SK-N-SH treated with all-trans-retinoic acid at 6 μM for 48 hours (cell line): ENCODE data around the gene NCKAP5.

Experiments used
- ATAC-seq: fragments of 200-7000 bp; cut with Tn5 transposase; 3 replicates; pipeline ENCODE4 v1.9.1; 2020; ENCODE audit warnings: mild to moderate bottlenecking, moderate library complexity
- ARNTL ChIP-seq: fragments of 450-650 bp; formaldehyde crosslinking; IDR thresholded peaks from 2 replicates; pipeline ENCODE4 v1.5.0; 2020; ENCODE audit warnings: low read depth, mild to moderate bottlenecking, moderate library complexity, borderline replicate concordance
- BACH2 ChIP-seq: fragments of 250-450 bp; sonication (Bioruptor Pico); IDR thresholded peaks from 2 replicates; pipeline ENCODE4 v1.9.0; 2021; ENCODE audit warnings: mild to moderate bottlenecking, borderline replicate concordance
- CSDC2 ChIP-seq: fragments of 250-450 bp; sonication (Bioruptor Pico); IDR thresholded peaks from 2 replicates; pipeline ENCODE4 v1.5.0; 2020; ENCODE audit warnings: mild to moderate bottlenecking, moderate library complexity
- ESRRG ChIP-seq: fragments of 250-450 bp; sonication (Bioruptor Pico); IDR thresholded peaks from 2 replicates; pipeline ENCODE4 v1.6.1; 2021; ENCODE audit warnings: mild to moderate bottlenecking
- GLIS3 ChIP-seq: fragments of 250-450 bp; sonication (Bioruptor Pico); IDR thresholded peaks from 2 replicates; pipeline ENCODE4 v1.5.0; 2020; ENCODE audit warnings: mild to moderate bottlenecking, moderate library complexity
- ISL1 ChIP-seq: fragments of 250-450 bp; sonication (Bioruptor Pico); IDR thresholded peaks from 2 replicates; pipeline ENCODE4 v2.1.2; 2022; ENCODE audit warnings: mild to moderate bottlenecking, moderate library complexity
- OSR1 ChIP-seq: fragments of 250-450 bp; sonication (Bioruptor Pico); IDR thresholded peaks from 2 replicates; pipeline ENCODE4 v1.8.0; 2022; ENCODE audit warnings: moderate library complexity, mild to moderate bottlenecking, inconsistent platforms
- PPARA ChIP-seq: fragments of 250-450 bp; sonication (Bioruptor Pico); IDR thresholded peaks from 2 replicates; pipeline ENCODE4 v1.5.0; 2020; ENCODE audit warnings: mild to moderate bottlenecking, borderline replicate concordance
- RARB ChIP-seq: fragments of 250-450 bp; sonication (Bioruptor Pico); IDR thresholded peaks from 2 replicates; pipeline ENCODE4 v1.8.0; 2021; ENCODE audit warnings: mild to moderate bottlenecking, moderate library complexity
- SNAI2 ChIP-seq: fragments of 250-450 bp; sonication (Bioruptor Pico); IDR thresholded peaks from 2 replicates; pipeline ENCODE4 v1.5.0; 2020; ENCODE audit warnings: mild to moderate bottlenecking, moderate library complexity
- TOX ChIP-seq: fragments of 250-450 bp; sonication (Bioruptor Pico); IDR thresholded peaks from 2 replicates; pipeline ENCODE4 v1.8.0; 2021; ENCODE audit warnings: mild to moderate bottlenecking, moderate library complexity, borderline replicate concordance
- ZC3H10 ChIP-seq: fragments of 250-450 bp; sonication (Bioruptor Pico); IDR thresholded peaks from 2 replicates; pipeline ENCODE4 v1.5.1; 2021; ENCODE audit warnings: mild to moderate bottlenecking, moderate library complexity
- ZFP30 ChIP-seq: fragments of 450-650 bp; formaldehyde crosslinking; IDR thresholded peaks from 2 replicates; pipeline ENCODE4 v1.5.0; 2022; ENCODE audit warnings: mild to moderate bottlenecking, moderate library complexity
- ZNF565 ChIP-seq: fragments of 450-650 bp; formaldehyde crosslinking; conservative IDR thresholded peaks from 2 replicates; pipeline ENCODE4 v1.5.0; 2020; ENCODE audit warnings: low read depth, mild to moderate bottlenecking, moderate library complexity
- ZNF70 ChIP-seq: fragments of 450-650 bp; formaldehyde crosslinking; IDR thresholded peaks from 2 replicates; pipeline ENCODE4 v1.5.0; 2020; ENCODE audit warnings: mild to moderate bottlenecking, moderate library complexity
- TF ChIP-seq, protein P1 (sequence below): fragments of 250-450 bp; sonication (Bioruptor Pico); IDR thresholded peaks from 2 replicates; pipeline ENCODE4 v1.8.0; 2020; ENCODE audit warnings: mild to moderate bottlenecking, moderate library complexity, borderline replicate concordance
- TF ChIP-seq, protein P2 (sequence below): fragments of 250-450 bp; sonication (Bioruptor Pico); IDR thresholded peaks from 2 replicates; pipeline ENCODE4 v1.5.1; 2020; ENCODE audit warnings: low read depth, mild to moderate bottlenecking, moderate library complexity
- TF ChIP-seq, protein P3 (sequence below): fragments of 250-450 bp; sonication (Bioruptor Pico); IDR thresholded peaks from 2 replicates; pipeline ENCODE4 v1.8.0; 2021; ENCODE audit warnings: low read depth, mild to moderate bottlenecking, moderate library complexity, borderline replicate concordance
- TF ChIP-seq, protein P4 (sequence below): fragments of 250-450 bp; sonication (Bioruptor Pico); IDR thresholded peaks from 2 replicates; pipeline ENCODE4 v1.5.0; 2020; ENCODE audit warnings: mild to moderate bottlenecking, moderate library complexity
- TF ChIP-seq, protein P5 (sequence below): fragments of 250-450 bp; sonication (Bioruptor Pico); IDR thresholded peaks from 2 replicates; pipeline ENCODE4 v1.5.1; 2021; ENCODE audit warnings: mild to moderate bottlenecking, moderate library complexity

The NCKAP5 gene

DNA sequence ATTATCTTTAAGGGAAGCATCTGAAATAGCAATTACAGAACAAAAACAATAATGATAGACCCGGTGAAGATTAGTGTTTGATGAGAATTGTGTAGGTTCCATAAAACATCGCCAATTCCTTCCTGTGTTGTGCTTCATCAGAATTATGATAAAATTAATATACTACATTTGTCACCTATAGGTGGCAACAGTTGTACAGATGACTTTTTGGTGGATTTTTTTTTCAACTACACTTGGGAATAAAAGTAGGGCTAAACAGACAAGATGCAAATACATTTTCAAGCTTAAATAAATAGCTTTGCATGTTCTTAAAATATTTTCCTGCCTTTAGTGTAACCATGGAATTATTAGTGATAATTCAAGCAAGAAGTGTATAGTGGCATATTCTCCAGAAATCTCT is 891.3 kb downstream of the NCKAP5 start:
- TF ChIP-seq ARNTL (CRISPR knock-in tag) (no peak), BACH2 (CRISPR knock-in tag) (no peak)
- TF ChIP-seq, all 23 proteins: peak for 0
- ATAC-seq = peak; percentile 57; the same call in 2 of the 3 replicates

DNA sequence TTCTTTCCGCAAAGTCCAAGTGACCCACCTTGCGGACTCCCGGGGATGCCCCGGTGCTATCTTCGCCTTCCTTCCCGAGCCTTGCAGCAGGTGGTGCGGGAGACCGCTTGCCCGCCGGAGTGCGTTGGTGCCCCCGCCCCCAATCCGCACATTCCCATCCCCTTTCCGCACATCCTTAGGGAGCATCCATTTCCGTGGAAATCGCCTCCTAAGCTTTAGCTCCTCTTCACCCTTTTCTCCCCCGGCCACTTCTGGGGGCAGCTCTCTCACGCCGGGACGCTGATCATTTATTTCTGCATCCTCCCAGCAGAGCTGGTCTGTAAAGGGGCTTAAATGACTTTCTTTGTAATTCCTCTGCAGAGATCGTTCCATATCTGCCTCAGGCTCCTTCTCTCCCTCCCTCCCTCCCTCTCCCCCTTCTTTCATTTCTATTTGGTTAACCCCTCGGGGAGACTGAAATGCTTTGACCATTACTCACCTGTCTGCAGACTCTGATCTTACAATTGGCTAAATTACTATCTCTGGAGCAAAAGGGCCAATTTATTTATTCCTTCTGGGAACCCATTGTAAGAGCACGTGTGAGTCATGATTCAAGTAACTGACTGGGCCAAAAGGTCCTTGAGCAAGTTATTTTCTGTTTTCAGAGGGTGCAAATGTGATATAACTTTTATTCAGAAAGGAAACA is 897.0 kb downstream of the NCKAP5 start:
- ATAC-seq = peak; percentile 41

DNA sequence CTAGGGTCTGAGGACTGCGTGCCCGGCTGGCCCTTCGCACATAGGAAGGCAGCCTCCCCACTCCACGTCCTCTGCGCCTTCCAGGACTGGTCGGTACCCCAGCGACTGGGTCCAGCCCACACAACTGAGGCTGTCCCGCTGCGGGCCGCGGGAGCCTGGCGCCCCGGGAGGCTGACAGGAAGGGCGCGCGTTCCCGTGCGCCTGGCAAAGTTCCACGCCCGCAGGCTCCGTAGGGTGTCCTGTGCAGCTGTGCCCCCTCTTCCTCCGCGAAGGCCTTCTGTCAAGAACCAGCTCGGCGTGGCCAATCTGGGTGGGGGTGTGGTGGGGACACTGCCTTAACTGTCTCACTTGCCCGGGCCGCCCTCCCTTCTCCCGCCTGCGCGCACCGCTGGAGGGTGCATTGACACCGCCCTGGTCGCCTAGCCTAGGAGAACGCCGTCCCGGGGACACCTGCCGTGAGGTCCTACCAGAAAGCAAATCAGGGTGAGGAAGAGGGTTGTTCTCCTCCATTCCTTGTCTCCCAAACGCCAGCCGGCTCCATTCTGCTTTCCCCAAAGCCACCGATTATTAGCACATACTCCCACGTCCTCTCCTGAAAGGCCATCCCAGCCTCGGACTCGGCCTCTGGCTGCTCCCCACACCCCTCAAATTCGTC is 897.6 kb downstream of the NCKAP5 start:
- peak; percentile 54 for ATAC-seq
- TF ChIP-seq SNAI2 (CRISPR knock-in tag) = no peak
- TF ChIP-seq, protein P1, sequence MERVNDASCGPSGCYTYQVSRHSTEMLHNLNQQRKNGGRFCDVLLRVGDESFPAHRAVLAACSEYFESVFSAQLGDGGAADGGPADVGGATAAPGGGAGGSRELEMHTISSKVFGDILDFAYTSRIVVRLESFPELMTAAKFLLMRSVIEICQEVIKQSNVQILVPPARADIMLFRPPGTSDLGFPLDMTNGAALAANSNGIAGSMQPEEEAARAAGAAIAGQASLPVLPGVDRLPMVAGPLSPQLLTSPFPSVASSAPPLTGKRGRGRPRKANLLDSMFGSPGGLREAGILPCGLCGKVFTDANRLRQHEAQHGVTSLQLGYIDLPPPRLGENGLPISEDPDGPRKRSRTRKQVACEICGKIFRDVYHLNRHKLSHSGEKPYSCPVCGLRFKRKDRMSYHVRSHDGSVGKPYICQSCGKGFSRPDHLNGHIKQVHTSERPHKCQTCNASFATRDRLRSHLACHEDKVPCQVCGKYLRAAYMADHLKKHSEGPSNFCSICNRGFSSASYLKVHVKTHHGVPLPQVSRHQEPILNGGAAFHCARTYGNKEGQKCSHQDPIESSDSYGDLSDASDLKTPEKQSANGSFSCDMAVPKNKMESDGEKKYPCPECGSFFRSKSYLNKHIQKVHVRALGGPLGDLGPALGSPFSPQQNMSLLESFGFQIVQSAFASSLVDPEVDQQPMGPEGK (CRISPR knock-in tag) = no peak
- TF ChIP-seq, protein P2, sequence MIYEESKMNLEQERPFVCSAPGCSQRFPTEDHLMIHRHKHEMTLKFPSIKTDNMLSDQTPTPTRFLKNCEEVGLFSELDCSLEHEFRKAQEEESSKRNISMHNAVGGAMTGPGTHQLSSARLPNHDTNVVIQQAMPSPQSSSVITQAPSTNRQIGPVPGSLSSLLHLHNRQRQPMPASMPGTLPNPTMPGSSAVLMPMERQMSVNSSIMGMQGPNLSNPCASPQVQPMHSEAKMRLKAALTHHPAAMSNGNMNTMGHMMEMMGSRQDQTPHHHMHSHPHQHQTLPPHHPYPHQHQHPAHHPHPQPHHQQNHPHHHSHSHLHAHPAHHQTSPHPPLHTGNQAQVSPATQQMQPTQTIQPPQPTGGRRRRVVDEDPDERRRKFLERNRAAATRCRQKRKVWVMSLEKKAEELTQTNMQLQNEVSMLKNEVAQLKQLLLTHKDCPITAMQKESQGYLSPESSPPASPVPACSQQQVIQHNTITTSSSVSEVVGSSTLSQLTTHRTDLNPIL (CRISPR knock-in tag) = no peak
- TF ChIP-seq, protein P3, sequence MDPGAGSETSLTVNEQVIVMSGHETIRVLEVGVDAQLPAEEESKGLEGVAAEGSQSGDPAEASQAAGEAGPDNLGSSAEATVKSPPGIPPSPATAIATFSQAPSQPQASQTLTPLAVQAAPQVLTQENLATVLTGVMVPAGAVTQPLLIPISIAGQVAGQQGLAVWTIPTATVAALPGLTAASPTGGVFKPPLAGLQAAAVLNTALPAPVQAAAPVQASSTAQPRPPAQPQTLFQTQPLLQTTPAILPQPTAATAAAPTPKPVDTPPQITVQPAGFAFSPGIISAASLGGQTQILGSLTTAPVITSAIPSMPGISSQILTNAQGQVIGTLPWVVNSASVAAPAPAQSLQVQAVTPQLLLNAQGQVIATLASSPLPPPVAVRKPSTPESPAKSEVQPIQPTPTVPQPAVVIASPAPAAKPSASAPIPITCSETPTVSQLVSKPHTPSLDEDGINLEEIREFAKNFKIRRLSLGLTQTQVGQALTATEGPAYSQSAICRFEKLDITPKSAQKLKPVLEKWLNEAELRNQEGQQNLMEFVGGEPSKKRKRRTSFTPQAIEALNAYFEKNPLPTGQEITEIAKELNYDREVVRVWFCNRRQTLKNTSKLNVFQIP (CRISPR knock-in tag) = no peak
- TF ChIP-seq, protein P4, sequence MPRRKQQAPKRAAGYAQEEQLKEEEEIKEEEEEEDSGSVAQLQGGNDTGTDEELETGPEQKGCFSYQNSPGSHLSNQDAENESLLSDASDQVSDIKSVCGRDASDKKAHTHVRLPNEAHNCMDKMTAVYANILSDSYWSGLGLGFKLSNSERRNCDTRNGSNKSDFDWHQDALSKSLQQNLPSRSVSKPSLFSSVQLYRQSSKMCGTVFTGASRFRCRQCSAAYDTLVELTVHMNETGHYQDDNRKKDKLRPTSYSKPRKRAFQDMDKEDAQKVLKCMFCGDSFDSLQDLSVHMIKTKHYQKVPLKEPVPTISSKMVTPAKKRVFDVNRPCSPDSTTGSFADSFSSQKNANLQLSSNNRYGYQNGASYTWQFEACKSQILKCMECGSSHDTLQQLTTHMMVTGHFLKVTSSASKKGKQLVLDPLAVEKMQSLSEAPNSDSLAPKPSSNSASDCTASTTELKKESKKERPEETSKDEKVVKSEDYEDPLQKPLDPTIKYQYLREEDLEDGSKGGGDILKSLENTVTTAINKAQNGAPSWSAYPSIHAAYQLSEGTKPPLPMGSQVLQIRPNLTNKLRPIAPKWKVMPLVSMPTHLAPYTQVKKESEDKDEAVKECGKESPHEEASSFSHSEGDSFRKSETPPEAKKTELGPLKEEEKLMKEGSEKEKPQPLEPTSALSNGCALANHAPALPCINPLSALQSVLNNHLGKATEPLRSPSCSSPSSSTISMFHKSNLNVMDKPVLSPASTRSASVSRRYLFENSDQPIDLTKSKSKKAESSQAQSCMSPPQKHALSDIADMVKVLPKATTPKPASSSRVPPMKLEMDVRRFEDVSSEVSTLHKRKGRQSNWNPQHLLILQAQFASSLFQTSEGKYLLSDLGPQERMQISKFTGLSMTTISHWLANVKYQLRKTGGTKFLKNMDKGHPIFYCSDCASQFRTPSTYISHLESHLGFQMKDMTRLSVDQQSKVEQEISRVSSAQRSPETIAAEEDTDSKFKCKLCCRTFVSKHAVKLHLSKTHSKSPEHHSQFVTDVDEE (CRISPR knock-in tag) = no peak
- TF ChIP-seq ESRRG = no peak
- no peak for TF ChIP-seq RARB (CRISPR knock-in tag)
- TF ChIP-seq OSR1 = no peak
- no peak for TF ChIP-seq ISL1 (CRISPR knock-in tag)
- no peak for TF ChIP-seq ZC3H10 (CRISPR knock-in tag)
- no peak for TF ChIP-seq PPARA (CRISPR knock-in tag)
- TF ChIP-seq CSDC2 (CRISPR knock-in tag) = no peak
- no peak for TF ChIP-seq TOX
- TF ChIP-seq ZNF70 = no peak
- no peak for TF ChIP-seq ZNF565 (CRISPR knock-in tag)
- TF ChIP-seq, protein P5, sequence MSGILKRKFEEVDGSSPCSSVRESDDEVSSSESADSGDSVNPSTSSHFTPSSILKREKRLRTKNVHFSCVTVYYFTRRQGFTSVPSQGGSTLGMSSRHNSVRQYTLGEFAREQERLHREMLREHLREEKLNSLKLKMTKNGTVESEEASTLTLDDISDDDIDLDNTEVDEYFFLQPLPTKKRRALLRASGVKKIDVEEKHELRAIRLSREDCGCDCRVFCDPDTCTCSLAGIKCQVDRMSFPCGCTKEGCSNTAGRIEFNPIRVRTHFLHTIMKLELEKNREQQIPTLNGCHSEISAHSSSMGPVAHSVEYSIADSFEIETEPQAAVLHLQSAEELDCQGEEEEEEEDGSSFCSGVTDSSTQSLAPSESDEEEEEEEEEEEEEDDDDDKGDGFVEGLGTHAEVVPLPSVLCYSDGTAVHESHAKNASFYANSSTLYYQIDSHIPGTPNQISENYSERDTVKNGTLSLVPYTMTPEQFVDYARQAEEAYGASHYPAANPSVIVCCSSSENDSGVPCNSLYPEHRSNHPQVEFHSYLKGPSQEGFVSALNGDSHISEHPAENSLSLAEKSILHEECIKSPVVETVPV (CRISPR knock-in tag) = no peak
- no peak for TF ChIP-seq GLIS3
- no peak for TF ChIP-seq ZFP30 (CRISPR knock-in tag)

More for the DNA sequence above, 897.0 kb downstream of the NCKAP5 start:
- TF ChIP-seq CSDC2 (CRISPR knock-in tag) = no peak
- TF ChIP-seq ISL1 (CRISPR knock-in tag) = peak; percentile 28; the same call in 1 of the 2 replicates
